ENCODE results near the gene IL5. TPM values are rescaled to one million over a fixed set of nuclear protein-coding genes. Genes with fewer than 3 reads are reported as not detected.
"Not testable (repeated sequence)": the region's sequence is repeated elsewhere in the genome, so short reads cannot be mapped to it uniquely, and the experiment has no call there.

The IL5 gene
- total RNA-seq, 3 donors from 2014 or later, result not detected

DNA sequence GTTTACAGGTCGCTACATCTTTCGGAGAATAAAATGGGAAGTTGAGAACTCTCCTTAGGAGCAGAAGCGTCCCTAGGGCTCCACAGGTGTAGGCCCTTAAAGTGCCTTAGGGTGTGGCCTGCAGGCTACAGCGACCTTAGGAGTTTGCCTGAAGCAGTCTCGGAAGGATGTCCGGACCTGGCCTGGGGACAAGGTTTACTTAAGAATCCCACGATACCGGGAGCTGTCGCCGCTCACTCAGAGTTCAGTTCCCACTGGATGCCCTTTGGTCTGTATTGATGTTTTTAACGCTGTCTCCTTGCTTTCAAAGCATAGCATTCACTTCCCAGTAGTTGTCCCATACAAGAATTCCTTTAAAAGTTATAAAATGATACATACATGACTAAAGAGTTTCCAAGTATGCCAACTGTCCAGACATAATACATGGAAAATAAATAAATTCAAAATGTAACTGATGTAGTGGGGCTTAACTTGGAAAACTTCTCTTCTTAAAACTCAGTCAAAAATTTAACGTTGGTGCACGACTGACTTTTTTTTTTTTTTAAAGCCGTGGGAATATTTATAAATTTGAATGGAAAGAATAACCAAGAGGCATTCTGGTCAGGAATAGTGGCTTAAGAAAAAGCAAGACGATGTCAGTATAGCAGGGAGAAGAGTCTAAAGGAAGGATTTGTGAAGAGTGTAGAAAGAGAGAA, 14.3 kb upstream of the IL5 start:
- Histone ChIP-seq H3K27me3 (no peaks in the 10 kb centered on the region), H3K4me3 (peak overlapping the region; percentile 70 to 86 (median 71)), H3K4me1 (peaks cover 0 to 6% of the 10 kb centered on the region in 2 donors), H3K27ac (peak overlapping the region; percentile 91 to 95), H3K36me3 (no peaks in the 10 kb centered on the region), H3K9me3 (no peaks in the 10 kb centered on the region)
- intact Hi-C loops (cut with DNase I; ENCODE audit: low total_unique reads), result no loop called here
- no peak for DNase-seq (ENCODE audit: low spot score in 2 of 2)
- TF ChIP-seq POLR2A (IDR thresholded peaks at IDR 0.05), result no peak
- TF ChIP-seq POLR2AphosphoS5 (IDR thresholded peaks at IDR 0.05), result no peak
- TF ChIP-seq, protein P1, sequence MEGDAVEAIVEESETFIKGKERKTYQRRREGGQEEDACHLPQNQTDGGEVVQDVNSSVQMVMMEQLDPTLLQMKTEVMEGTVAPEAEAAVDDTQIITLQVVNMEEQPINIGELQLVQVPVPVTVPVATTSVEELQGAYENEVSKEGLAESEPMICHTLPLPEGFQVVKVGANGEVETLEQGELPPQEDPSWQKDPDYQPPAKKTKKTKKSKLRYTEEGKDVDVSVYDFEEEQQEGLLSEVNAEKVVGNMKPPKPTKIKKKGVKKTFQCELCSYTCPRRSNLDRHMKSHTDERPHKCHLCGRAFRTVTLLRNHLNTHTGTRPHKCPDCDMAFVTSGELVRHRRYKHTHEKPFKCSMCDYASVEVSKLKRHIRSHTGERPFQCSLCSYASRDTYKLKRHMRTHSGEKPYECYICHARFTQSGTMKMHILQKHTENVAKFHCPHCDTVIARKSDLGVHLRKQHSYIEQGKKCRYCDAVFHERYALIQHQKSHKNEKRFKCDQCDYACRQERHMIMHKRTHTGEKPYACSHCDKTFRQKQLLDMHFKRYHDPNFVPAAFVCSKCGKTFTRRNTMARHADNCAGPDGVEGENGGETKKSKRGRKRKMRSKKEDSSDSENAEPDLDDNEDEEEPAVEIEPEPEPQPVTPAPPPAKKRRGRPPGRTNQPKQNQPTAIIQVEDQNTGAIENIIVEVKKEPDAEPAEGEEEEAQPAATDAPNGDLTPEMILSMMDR (IDR thresholded peaks at IDR 0.05), result no peak

DNA sequence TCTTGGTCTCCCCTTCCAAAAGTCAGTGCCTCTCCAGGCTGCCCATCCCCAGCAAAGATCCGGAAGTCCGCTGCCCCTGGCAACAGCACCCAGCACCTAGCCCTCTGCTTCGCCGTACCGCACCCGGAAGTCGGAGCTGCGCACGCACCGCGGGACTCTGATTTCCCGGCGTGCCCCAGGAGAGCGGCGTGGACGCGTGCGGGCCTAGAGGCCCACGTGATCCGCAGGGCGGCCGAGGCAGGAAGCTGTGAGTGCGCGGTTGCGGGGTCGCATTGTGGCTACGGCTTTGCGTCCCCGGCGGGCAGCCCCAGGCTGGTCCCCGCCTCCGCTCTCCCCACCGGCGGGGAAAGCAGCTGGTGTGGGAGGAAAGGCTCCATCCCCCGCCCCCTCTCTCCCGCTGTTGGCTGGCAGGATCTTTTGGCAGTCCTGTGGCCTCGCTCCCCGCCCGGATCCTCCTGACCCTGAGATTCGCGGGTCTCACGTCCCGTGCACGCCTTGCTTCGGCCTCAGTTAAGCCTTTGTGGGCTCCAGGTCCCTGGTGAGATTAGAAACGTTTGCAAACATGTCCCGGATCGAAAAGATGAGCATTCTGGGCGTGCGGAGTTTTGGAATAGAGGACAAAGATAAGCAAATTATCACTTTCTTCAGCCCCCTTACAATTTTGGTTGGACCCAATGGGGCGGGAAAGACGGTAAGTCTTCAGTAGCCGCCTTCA, 13.6 kb upstream of the IL5 start, which contains the start of gene RAD50:
Gene RAD50, plus strand, starts transcription at position 215 of the 715 bp plus-strand sequence. Its CDS starts 348 bp downstream, at position 563.
- intact Hi-C loops (cut with DNase I; ENCODE audit: low total_unique reads), result no loop called here
- Histone ChIP-seq H3K36me3 (no peaks in the 10 kb centered on the region), H3K4me3 (peak within 1 kb of the TSS; percentile 70 to 86 (median 71)), H3K27ac (peak within 1 kb of the TSS; percentile 91 to 95), H3K27me3 (no peaks in the 10 kb centered on the region), H3K4me1 (peaks cover 0 to 6% of the 10 kb centered on the region in 2 donors), H3K9me3 (no peaks in the 10 kb centered on the region)
- TF ChIP-seq, protein P1 (IDR thresholded peaks at IDR 0.05), result no peak
- peak; percentile 88 for TF ChIP-seq POLR2A (IDR thresholded peaks at IDR 0.05)
- peak; percentile 92 to 96 (median 94) for TF ChIP-seq POLR2AphosphoS5 (IDR thresholded peaks at IDR 0.05)
- peak; percentile 87 to 90 for DNase-seq (ENCODE audit: low spot score in 2 of 2)

DNA sequence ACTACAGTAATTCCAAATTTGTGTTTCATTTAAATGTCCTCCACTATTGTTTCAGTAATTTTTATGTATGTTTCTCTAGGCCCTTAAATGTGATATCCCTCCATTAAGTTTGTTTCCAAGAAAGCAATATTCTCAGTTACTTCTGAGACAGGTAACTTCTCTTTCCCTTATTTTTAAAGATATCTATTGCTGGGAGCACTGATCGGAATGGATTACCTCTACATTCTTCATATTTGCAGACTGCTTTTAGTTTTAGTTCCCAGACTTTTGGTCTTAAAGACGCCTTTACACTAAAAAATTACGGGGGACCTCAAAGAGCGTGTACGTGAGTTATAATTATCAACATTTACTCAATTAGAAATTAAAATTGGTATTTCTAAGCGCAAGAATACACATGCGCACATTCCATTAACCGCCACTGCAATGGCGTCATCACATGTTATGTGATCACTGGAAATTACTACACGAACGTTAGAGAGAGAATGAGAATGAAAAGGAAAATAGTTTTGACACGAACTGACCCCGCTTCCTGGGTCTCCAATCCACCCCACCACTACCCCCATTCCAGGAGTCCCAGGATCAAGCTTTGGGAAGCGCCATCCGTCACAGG, 12.9 kb upstream of the IL5 start:
- Histone ChIP-seq H3K27me3 (no peaks in the 10 kb centered on the region), H3K27ac (peak overlapping the region; percentile 91 to 95), H3K9me3 (no peaks in the 10 kb centered on the region), H3K4me3 (peak overlapping the region; percentile 70 to 86 (median 71)), H3K4me1 (peaks cover 0 to 6% of the 10 kb centered on the region in 2 donors), H3K36me3 (no peaks in the 10 kb centered on the region)
- intact Hi-C loops (cut with DNase I; ENCODE audit: low total_unique reads), result no loop called here
- TF ChIP-seq POLR2AphosphoS5 (IDR thresholded peaks at IDR 0.05) (no peak), POLR2A (IDR thresholded peaks at IDR 0.05) (no peak)
- TF ChIP-seq, protein P1 (IDR thresholded peaks at IDR 0.05), result no peak
- no peak for DNase-seq (ENCODE audit: low spot score in 2 of 2)

DNA sequence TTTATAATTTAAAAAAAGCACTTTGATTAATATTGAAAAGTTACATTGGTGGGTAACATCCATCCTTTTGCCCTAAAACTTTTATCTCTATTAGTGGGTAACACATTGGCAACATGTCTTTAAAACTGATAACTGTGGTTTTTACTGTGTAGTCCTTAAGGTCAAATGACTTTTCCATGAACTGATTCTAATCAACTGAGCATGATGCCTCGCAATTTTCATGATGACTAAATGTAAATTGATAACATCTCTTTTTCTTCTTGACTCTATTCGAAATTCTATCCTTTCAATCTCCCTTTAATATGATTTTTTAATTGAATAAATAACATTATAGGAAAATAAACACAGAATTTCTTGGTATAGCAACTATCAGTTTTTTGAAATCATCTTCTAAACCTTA, 6.3 kb upstream of the IL5 start:
- Histone ChIP-seq H3K9me3 (no peaks in the 10 kb centered on the region), H3K4me3 (no peak overlapping the region), H3K27ac (no peak overlapping the region), H3K36me3 (no peaks in the 10 kb centered on the region), H3K27me3 (no peaks in the 10 kb centered on the region), H3K4me1 (no peaks in the 10 kb centered on the region)
- intact Hi-C loops (cut with DNase I; ENCODE audit: low total_unique reads), result no loop called here
- DNase-seq (ENCODE audit: low spot score in 2 of 2), result no peak
- TF ChIP-seq, protein P1 (IDR thresholded peaks at IDR 0.05), result no peak
- TF ChIP-seq POLR2A (IDR thresholded peaks at IDR 0.05), result no peak
- TF ChIP-seq POLR2AphosphoS5 (IDR thresholded peaks at IDR 0.05), result no peak

DNA sequence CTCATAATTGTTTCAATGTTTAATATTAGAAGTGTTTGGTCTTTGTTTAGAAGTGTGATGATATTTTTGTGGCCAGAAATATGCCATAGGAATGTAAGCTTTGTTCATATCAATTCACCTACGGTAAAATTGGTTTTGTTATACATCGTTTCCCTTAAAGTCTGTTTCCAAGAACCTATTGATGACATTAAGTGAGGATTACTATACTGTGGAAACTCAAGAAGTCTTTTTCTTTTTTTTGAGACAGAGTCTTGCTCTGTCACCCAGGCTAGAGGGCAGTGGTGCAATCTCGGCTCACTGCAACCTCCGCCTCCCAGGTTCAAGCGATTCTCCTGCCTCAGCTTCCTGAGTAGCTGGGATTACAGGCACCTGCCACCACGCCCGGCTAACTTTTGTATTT, 5.5 kb upstream of the IL5 start:
- H3K27ac ChIP-seq; H3K9me3 ChIP-seq; H3K4me3 ChIP-seq; H3K36me3 ChIP-seq; H3K27me3 ChIP-seq; H3K4me1 ChIP-seq; intact Hi-C loops (cut with DNase I; ENCODE audit: low total_unique reads); DNase-seq (ENCODE audit: low spot score in 2 of 2): not testable (repeated sequence)

Measured in breast epithelium (tissue), 4 donors.